SK-N-MC (cell line): Measurements from ENCODE around the gene SLC2A4.

ENCODE experiments used
- EZH2 ChIP-seq: fragments of 200-600 bp; sonication (generic); IDR thresholded peaks from one replicate; pipeline ENCODE4 v1.6.1; 2017; ENCODE audit warnings: antibody characterized with exemption
- POLR2AphosphoS5 ChIP-seq: IDR thresholded peaks from 2 replicates; pipeline ENCODE4 v1.6.1; 2012; ENCODE audit warnings: mild to moderate bottlenecking, low read depth, low read length, borderline replicate concordance

GRCh38 chr17:7252176-7253043 lies 29.1 kb upstream of the SLC2A4 start, which contains the start of gene ELP5:
- TF ChIP-seq EZH2: no peak
- TF ChIP-seq POLR2AphosphoS5: peak; percentile 43; the same call in 1 of the 2 replicates
